HG03045 (cell line): ENCODE data around the gene UNC5CL.

ENCODE experiments used
- ATAC-seq: cut with Tn5 transposase; IDR thresholded peaks from one replicate; pipeline ENCODE4 v1.9.1; 2021; ENCODE audit warnings: mild to moderate bottlenecking, moderate library complexity; ENCODE audit not compliant: unreplicated experiment

Gene UNC5CL, protein sequence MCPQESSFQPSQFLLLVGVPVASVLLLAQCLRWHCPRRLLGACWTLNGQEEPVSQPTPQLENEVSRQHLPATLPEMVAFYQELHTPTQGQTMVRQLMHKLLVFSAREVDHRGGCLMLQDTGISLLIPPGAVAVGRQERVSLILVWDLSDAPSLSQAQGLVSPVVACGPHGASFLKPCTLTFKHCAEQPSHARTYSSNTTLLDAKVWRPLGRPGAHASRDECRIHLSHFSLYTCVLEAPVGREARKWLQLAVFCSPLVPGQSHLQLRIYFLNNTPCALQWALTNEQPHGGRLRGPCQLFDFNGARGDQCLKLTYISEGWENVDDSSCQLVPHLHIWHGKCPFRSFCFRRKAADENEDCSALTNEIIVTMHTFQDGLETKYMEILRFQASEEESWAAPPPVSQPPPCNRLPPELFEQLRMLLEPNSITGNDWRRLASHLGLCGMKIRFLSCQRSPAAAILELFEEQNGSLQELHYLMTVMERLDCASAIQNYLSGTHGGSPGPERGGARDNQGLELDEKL

DNA sequence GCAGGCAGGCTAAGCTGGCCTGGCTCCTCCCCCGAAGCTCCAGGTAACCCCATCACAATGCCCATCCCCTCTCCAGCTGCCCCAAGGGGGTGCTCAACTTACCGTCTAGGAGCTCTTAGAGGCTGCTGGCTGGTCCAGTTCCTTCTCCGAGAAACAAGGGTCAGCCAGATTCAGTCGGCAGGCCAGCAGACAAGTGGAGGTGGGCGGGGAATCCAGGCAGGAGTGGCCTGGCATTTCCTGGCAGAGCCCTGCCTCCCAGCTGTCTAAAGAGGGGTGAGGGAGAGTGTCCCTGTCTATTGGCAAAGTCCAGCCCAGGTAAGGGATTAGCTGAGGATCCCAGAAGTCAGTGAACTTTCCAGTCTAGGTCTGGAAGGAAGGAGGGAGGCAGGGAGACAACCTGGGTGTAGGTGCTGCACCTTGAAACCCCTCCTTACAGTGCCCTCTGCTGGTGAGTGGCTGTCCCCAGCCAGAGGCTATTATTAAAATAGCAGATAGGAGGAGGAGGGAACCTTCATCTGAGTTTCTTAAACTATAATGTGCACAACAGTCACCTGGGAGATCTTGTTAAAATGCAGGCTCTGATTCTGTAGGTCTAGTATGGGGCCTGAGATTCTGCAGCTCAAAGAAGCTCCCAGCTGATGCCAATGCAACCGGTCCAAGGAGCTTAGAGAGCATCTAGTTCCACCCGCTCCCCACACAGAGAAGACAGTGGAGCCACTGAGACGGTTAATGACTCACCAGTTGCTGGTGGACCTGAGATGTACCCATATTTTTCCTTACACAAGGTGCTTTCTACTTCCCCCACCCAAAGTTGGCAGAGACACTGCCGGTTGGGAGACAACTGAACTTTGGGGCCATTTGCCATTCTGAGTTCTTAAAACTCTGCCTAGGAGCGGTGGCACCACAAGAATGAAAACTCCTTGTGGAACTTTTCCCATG, at the start of gene UNC5CL:
TSS of gene UNC5CL (minus strand) at position 162 of the 939 bp plus-strand sequence. CDS start 4,147 bp downstream, outside the sequence.
- no peak for ATAC-seq

DNA sequence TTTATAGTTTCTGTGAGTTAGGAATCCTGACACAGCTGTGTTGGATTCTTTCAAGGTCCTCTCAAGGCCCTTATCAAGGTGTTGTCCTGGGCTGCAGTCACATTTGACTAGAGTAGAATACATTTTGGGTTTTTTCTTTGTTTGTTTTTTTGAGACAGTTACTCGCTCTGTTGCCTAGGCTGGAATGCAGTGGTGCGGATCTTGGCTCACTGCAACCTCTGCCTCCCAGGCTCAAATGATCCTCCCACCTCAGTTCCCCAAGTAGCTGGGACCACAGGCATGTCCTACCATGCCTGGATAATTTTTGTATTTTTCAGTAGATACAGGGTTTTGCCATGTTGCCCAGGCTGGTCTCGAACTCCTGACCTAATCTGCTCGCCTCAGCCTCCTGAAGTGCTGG, 49.4 kb upstream of the UNC5CL start:
- ATAC-seq: no peak

DNA sequence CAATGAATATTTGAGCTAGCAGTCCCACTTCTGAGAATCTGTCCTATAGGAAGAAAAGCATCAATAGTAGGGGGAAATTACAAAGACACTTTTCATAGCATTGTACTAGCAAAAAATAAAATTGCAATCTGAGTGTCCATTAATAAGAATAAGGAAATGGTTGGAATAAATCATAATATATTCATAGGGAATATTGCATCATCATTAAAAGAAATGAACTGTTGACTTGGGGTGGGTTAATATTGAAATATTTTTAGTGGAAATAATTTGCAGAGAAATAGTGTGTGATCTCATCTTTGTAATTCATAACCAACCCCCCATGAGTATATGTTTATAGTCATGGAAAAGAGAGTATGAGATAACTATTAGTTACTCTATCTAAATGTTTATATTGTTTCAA, 46.2 kb upstream of the UNC5CL start:
- no peak for ATAC-seq

DNA sequence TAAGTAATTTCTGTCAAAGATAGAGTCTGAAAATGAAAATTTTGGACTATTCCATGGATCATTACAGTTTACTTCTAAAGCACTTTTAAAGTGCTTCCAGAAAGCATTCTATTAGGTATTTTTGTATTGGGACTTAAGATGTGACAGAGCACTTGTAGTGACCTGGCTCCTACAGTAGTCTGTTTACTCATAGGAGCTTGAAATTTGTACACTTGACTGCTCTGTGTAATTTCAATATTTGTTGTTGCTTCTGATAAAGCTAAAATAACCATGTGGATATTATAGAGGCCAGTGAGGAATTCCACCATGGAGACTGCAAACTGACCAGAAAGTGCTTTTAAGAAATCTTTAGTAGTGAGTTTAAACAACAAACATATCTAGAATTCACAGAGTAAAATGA, 44.1 kb upstream of the UNC5CL start:
- ATAC-seq: no peak

DNA sequence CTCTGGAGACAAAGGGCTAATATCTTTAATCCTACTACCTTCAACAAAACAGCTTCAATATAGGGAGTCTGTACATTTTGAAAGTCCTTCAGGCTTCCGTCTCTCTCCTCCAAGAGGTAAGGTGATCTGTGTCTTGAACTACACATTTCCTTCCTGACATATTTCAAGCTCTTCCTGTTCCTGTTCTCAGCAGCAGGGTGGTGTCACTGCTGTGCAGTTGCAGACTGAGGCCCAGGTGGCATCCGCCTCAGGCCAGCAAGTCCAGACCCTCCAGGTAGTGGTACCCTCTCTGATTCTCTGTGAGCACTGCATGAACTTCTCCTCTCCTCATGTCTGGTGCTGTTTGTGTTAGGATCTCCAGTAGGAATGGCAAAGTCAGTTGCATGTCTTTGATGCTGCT, 41.6 kb upstream of the UNC5CL start:
- ATAC-seq: no peak

DNA sequence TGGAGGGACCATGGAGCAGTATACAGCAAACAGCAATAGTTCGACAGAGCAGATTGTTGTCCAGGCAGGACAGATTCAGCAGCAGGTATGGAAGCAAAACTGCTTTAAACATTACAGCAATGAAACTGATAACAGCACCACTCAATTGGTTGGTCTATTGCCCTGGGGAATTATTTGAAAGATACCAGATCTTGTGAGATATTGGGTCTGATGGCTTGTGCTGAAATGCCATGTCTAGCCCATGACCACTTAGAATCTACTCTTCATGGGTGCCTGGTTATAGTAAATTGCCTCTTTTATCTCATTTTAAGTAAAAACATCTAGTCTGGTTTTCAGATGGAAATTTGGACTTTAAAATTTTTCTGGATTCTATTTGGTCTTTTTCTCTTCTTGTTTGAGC, 40.1 kb upstream of the UNC5CL start:
- ATAC-seq: no peak

DNA sequence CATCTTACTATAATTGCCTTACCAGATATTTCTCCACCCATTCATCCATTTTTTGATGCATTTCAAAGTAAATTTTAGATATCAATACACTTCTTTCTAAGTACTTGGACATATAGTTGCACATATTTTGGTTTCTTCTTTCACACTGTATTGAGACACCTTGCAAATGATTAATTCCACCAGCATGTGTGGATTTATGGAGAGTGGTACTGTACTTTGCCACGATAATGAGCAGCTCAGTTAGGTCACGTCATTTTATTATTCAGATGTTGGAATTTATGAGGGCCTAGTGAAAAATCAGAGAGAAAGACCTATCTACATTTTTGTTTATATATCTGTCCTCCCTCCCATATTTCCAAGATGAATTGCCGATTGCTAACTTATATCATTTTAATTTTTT, 39.1 kb upstream of the UNC5CL start:
- ATAC-seq: no peak

DNA sequence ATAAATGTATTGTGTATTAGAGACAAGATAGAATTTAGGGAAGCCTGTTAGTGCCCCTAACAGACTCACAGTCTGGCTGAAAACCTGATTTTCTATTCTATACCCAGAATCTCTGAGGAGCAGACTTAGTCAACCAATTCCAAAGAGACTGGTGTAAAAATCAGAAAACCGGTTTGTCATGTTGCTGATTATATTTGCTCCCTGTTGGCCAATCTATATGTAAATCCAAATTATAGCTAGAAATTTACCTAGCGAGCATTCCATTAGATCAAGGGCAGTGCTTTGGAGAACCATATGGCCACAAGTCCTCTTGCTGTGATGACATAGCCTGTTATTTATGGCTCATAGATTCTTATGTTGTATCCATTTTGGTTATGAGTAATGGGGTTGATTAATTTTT, 38.5 kb upstream of the UNC5CL start:
- no peak for ATAC-seq

DNA sequence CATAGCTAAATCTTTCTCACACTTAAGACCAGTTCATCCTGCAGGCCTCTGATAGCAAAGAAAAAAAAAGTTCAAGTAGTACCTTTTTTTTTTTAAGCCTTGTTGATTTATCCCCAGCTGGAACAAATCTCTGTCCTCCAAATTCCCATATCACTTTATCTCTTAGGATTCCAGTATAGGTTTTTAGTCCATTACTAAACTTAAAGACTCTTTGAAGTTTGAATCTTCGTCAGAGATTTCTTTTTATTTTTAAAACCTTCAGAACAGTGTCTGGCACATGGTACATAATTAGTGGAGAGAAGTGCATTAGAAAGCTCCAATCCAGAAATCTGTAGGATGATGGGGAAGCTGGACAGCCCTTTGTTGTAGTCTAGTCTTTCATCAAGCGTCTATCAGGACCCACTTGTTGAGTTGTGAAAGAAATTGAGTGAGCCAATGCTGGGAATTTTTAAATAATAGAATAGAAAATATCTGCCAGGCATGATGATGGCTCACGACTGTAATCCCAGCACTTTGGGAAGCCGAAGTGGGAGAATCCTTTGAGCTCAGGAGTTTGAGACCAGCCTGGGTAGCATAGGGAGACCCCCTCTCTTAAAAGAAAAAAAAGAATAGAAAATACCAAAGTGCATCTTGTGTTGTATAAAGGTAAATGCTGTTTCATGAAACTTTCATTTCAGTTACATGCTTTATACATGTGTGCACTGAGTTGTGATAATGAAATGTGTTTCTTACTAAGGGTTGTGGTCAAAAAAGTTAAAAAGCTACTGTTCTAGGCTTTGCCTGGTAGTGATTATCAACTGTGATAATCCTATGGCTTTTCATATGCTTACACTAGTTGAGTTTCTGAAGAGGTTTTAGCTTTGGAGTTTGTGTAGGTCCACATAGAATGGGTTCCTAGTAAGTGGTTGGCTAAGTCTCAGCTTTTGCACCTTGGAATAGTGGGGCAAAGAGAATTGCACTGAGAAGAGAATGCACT, 36.9 kb upstream of the UNC5CL start:
- ATAC-seq: no peak

DNA sequence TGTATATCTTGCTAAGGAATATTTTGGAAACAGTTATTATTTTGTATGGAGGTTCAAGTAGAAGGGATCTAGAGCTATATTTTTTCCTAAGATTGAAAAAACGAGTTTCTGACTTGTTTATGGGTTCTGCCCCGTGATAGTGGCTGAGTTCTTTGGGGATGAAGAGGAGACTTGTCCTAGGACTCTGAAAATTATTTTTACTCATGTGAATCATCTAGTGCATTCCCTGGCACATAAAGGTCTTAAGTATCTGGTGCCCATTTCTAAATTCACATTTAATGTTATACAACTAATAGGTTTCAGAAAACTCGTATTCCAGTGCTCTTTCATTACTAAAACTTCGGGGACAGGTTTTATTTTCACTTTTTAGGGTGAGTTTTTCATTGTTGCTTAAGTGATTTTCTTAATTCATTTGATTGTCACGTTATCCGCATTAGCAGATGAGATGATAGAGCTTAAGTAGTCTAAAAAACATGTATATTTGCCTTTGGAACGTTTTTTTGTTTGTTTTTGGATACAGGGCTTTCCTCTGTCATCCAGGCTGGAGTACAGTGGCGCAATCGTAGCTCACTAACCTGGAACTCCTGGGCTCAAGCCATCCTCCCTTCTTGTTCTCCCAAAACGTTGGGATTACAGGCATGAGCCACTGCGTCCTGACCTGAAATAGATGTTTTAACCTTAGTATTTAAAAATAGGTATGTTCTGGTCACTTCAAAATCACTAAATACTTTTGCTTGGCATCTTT, 35.8 kb upstream of the UNC5CL start:
- no peak for ATAC-seq

DNA sequence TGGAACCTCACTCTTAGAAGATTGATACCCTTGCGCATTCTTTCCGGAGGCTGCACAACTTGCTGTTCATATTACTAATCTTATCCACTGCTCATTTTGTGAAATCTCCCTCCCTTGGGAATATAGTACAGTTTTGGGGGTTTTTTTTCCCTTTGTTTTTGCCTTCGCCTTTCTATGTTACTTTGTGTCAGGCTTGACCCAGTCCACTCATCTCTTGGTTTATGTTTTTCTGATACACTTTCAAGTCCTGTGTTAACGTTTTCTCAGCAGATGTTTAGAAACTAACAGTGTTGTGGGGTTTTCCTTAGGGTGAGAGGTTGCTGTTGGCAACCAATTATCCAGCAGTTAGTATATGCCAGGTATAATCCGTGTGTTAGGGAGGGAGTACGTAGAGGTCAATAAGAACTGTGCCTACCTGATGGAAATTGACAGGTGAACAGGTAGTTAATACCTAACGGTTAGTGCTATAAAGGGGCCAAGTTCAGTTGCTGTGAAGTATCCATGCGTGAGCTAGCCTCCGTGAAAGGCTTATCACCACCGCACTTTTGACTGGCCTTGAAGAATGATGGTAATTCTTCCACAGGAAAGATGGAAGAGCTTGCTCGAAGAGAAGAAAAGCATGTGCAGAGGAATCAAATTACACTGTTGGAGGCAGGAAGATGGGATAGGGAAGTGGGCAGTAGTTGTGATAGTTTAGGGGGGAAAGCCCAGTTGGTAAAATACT, 35.1 kb upstream of the UNC5CL start:
- ATAC-seq: no peak

DNA sequence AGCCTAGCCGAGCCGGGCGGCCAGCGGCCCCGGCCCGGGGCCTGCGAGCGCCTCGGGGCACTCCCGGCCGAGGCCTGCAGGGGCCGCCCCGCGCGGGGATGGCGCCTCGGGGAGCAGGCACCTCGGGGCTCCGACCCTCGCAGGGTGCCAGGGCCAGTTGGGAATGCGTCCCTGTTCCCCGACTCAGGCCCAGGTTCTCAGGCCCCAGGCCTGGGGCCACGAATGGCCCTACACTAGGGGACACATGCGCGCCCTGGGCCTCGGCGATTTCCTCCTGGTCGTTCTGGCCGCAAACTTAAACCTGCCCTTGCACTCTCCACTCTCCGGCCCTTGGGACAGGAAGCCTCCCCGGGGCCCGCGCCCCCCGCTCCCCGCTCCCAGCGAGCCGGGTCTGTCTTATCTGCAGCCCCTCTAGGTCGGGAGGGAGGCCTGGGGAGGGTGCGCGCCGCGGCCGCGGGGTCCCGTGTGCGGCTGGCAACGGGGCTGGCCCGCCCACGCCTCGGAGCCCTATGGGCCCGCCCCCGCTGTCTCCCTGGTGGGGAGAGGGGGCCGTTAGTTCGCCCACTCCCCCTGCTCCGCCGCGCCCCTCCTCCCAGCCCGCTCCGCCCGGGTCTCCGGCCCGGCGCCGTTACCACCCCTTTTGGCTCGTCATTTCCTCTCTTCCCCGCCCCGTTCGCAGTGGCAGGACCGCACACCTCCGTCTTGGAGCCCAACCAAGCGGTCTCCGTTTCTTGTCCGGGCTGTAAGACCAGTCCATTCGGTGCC, 34.4 kb upstream of the UNC5CL start:
- peak; percentile 32 for ATAC-seq

DNA sequence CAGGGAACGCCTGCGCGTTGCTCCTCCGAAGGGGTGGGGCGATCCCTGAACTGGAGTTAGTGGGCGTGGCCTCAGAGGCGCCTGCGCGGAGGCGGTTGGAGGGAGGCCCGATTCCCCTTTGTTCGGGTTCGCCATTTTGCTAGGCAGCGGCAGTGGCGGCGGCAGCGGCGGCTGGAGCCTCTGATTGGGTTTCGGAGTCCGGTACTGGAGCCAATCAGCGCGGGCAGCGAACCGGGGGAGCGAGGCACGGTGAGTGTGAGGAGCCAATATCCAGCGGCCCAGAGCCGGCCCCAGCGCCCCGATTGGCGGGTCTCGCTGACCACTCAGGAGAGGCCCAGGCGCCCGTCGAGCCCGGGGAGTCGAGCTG, 33.8 kb upstream of the UNC5CL start, which contains the start of gene NFYA:
TSS of gene NFYA (plus strand) at position 139 of the 367 bp plus-strand sequence. CDS start 6,116 bp downstream, outside the sequence.
- peak; percentile 67 for ATAC-seq

DNA sequence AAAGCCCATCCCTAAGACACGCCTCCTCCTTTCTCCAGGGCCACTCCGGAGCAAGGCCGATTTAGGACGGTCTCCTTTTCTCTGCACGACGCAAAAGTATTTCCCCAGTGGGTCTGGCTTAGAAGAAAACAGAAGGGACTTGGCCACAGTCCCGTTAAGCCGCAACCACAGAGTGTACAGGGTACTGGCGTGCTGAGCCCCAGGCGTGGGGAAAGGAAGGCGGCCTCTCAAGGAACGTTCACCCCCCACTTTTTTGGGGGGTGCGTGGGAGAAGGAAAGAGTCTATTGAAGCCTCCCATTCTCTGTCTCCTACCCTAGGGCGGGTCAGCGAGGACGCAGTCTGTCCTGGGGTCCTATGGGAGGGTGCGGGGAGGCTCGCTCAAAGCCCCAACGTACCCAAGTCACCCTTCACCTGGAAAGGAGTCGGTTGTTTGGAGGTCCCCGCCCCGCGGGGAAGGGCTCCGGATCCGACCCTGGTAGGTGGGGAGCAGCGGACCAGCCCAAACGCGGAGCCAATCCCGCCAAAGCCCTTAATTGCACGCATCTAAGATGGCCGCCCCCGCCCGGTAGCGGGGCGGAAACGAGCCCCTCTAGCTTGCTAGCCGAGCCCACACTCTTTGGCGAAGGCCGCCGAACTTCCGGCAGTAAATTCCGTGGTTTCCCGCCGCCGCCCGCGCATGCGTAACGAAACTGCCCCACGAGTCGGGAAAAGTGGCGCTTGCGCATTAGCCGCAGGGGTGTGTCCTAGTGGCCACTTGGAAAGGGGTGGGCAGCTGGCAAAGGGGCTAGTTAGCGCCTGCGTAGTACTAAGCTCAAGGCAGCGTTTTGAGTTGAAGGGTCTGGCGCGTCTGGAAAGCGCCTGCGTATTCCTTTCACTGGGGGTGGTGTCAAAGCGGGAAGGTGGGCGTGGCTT, 33.2 kb upstream of the UNC5CL start, which contains the start of gene OARD1:
TSS of gene OARD1 (minus strand) at position 434 of the 913 bp plus-strand sequence. CDS start 722 bp downstream, outside the sequence.
- ATAC-seq: peak; percentile 68

DNA sequence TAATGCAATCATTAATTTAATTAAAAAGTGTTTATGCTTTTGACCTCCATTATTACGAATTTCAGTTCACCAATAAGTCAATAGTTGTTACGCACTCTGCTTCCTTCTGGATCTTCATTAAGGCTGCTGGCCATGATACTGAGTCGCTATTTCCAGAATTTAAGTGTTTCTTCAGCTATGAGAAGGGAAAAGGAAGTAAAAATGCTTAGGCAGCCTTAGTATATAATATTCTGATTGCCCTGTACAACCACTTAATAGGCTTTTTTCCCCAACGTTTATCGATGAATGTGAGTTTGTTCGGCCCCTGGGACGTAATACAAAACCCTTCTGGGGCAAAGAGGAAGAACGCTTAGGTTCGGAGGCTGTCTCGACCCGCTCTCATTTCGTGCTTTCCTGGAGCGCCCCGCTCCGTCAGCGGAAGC, 32.5 kb upstream of the UNC5CL start:
- ATAC-seq: peak; percentile 21

DNA sequence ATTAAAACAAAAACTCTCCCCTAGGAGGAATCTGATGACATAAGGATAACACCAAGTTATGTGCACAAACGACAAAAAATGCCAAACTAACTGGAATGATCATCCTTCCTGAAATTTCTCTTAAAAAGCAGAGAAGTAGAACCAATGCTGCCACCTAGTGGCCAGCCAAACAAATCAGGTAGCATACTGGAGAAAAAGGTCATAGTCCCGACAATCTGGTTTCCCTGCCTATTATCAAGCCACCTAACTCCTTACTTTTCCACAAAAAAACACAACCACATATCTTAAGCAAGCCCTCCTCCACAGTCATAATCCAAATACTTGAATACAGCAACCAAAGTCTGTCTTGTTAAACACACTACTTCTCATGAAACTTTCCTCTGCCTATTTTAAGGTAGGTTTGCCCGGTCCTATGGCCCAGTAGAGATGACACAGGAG, 27.9 kb upstream of the UNC5CL start:
- no peak for ATAC-seq

DNA sequence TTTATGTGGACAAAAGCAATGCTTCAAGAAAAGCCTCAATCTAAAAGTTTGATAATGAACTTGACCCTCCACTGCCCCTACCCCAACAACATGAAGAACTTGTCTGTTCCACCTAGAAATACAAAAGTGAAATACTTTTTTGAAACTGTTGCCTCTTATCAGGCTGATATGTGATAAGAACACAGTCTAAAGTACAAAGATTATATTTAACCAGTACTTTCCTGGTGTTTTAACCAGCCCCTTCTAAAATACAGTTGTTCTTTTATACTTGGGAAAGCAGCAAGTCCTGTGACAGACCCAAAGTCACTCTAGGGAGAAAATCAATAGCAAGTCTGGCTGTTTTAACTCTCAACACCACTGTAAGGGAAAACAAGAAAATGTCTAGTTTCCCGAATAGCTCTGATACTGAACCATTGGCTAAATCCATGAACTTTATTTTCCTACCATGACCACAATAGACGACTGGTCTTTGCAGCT, 26.6 kb upstream of the UNC5CL start:
- no peak for ATAC-seq
